ENCODE data around the gene DCPS.

- TF ChIP-seq, protein P1, sequence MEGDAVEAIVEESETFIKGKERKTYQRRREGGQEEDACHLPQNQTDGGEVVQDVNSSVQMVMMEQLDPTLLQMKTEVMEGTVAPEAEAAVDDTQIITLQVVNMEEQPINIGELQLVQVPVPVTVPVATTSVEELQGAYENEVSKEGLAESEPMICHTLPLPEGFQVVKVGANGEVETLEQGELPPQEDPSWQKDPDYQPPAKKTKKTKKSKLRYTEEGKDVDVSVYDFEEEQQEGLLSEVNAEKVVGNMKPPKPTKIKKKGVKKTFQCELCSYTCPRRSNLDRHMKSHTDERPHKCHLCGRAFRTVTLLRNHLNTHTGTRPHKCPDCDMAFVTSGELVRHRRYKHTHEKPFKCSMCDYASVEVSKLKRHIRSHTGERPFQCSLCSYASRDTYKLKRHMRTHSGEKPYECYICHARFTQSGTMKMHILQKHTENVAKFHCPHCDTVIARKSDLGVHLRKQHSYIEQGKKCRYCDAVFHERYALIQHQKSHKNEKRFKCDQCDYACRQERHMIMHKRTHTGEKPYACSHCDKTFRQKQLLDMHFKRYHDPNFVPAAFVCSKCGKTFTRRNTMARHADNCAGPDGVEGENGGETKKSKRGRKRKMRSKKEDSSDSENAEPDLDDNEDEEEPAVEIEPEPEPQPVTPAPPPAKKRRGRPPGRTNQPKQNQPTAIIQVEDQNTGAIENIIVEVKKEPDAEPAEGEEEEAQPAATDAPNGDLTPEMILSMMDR (IDR thresholded peaks at IDR 0.05; ENCODE audit: insufficient read depth, low read depth, low read length) = no peak
- TF ChIP-seq EZH2 (IDR thresholded peaks at IDR 0.05; ENCODE audit: insufficient read depth, low read length) = no peak
Measured at GRCh38 chr11:126265811-126266210, 38.0 kb upstream of the DCPS start.

Measured in astrocyte (in vitro differentiated cells and primary cell).